Hepatocyte (in vitro differentiated cells): Measurements from ENCODE around the gene ANGPT4.

Experiments
- EZH2 ChIP-seq: fragments of 200-600 bp; sonication (generic); IDR thresholded peaks from 2 replicates; pipeline ENCODE4 v1.6.1; 2016; ENCODE audit warnings: antibody characterized with exemption, mild to moderate bottlenecking, borderline replicate concordance
- TF ChIP-seq, protein P1 (sequence below): fragments of 200-600 bp; sonication (generic); IDR thresholded peaks from 2 replicates; pipeline ENCODE4 v1.5.1; 2016; ENCODE audit warnings: antibody characterized with exemption, mild to moderate bottlenecking; ENCODE audit not compliant: poor library complexity

DNA sequence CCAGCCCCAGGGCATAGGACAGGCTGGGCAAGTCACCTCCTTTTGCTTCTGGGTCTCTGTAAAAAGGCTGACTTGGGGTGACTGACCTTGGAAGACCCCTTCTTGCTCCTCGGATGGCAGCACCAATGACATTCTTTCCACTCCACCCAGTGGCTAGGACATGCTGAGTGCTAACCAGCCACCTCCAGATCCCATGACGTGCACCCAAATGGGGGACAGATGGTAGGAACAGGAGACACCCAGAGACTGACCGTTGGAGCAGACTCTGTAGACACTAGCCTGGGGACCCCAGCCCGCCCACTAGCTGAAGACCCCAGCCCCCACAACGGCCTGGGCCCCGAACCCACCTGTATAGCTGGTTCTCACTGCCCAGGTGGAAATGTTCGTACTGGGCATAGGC is 38.3 kb downstream of the ANGPT4 start:
- TF ChIP-seq, protein P1, sequence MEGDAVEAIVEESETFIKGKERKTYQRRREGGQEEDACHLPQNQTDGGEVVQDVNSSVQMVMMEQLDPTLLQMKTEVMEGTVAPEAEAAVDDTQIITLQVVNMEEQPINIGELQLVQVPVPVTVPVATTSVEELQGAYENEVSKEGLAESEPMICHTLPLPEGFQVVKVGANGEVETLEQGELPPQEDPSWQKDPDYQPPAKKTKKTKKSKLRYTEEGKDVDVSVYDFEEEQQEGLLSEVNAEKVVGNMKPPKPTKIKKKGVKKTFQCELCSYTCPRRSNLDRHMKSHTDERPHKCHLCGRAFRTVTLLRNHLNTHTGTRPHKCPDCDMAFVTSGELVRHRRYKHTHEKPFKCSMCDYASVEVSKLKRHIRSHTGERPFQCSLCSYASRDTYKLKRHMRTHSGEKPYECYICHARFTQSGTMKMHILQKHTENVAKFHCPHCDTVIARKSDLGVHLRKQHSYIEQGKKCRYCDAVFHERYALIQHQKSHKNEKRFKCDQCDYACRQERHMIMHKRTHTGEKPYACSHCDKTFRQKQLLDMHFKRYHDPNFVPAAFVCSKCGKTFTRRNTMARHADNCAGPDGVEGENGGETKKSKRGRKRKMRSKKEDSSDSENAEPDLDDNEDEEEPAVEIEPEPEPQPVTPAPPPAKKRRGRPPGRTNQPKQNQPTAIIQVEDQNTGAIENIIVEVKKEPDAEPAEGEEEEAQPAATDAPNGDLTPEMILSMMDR, result no peak
- TF ChIP-seq EZH2, result no peak
